Prostate gland (tissue), 2 donors: ENCODE measurements around the gene UNC5A. TPM values are rescaled to one million over a fixed set of nuclear protein-coding genes. Genes with fewer than 3 reads are reported as not detected.

Experiments
- DNase-seq: peaks from one replicate; pipeline ENCODE4 v3.0.0-alpha.2; 2019; ENCODE audit warnings: low spot score
- H3K27ac ChIP-seq, 2 donors: fragments of 200-600 bp; sonication (generic); 2 replicates each; pipeline ENCODE4 v1.5.1; 2017 to 2019
- H3K27me3 ChIP-seq: fragments of 200-600 bp; sonication (generic); replicated peaks from 2 replicates; pipeline ENCODE4 v1.5.1; 2019; ENCODE audit not compliant: insufficient read depth
- H3K36me3 ChIP-seq, 2 donors: fragments of 200-600 bp; sonication (generic); 1 replicate in 1 of 2; 2 replicates in 1 of 2; pipeline versions ENCODE4 v1.5.1 to v1.8.1; 2017 to 2019
- H3K4me1 ChIP-seq: fragments of 200-600 bp; sonication (generic); replicated peaks from 2 replicates; pipeline ENCODE4 v1.5.1; 2019
- H3K4me3 ChIP-seq, 2 donors: fragments of 200-600 bp; sonication (generic); 2 replicates each; pipeline ENCODE4 v1.5.1; 2017 to 2019
- H3K9me3 ChIP-seq: fragments of 200-600 bp; sonication (generic); 2 replicates; pipeline ENCODE4 v1.5.1; 2017
- CTCF ChIP-seq, 4 experiments: fragments of 200-600 bp in 2 of 4; fragments of 450-650 bp in 2 of 4; sonication (generic) in 2 of 4; IDR thresholded peaks; 1 replicate in 3 of 4; 2 replicates in 1 of 4; pipeline ENCODE4 v1.5.1; 2016 to 2019; ENCODE audit warnings: antibody characterized with exemption in 4 of 4, mild to moderate bottlenecking in 2 of 4, moderate library complexity in 2 of 4
- POLR2A ChIP-seq: fragments of 450-650 bp; IDR thresholded peaks from one replicate; pipeline ENCODE4 v1.6.1; 2016; ENCODE audit warnings: antibody characterized with exemption, mild to moderate bottlenecking
- POLR2AphosphoS5 ChIP-seq: sonication (generic); formaldehyde crosslinking; IDR thresholded peaks from one replicate; pipeline ENCODE4 v1.6.1; 2017; ENCODE audit warnings: antibody characterized with exemption
- WGBS: methylation state at CpG from one replicate; pipeline ENCODE4 v1.1.5; 2018; 5-methylcytosine and 5-hydroxymethylcytosine counted together
- intact Hi-C: fragments of 100-400 bp; cut with DNase I; formaldehyde crosslinking; loops from one replicate; pipeline ENCODE4 v1.14.2; 2022
- total RNA-seq, 2 donors: library from RNA; depleted of rRNA; stranded (reverse); fragments of >200 nt; gene quantifications; one replicate each; pipeline ENCODE4 v1.1.0, GENCODE V29; 2016

Gene UNC5A
- total RNA-seq, 2 donors from 2014 or later: 0.18 to 1.5 TPM

DNA sequence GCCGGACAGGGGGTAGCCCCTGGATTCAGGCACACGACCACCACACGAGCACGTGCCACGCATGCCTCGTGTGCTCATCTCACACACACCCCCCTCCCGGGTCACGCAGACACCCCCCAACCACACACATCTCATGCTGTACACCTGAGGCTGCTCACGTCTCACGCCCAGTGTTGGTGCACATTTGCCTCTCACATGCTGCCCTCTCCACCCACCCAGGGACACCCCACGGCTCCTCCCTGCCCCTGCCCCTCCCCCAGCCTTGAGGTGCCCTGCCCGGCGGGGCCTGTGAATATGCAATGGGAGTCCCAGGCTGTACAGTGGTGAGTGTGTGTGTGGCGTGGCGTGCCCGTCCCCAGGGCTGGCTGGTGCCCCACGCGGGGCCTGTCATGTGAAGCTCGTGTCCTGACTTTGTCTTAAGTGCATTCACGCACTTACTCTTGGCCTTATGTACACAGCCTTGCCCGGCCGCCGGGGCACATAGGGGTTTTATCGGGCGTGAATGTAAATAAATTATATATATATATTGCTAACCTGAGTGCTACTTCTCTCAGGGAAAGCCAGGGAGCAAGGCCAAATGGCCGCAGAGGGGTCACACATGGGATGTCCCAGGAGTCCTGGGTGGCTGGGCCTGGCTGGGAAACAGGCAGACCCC, 70.1 kb downstream of the UNC5A start:
- Histone ChIP-seq H3K36me3 (no peaks in the 10 kb centered on the region), H3K27me3 (no peaks in the 10 kb centered on the region), H3K9me3 (no peaks in the 10 kb centered on the region), H3K27ac (no peak overlapping the region), H3K4me3 (no peak overlapping the region), H3K4me1 (no peaks in the 10 kb centered on the region)
- WGBS: 84% methylated on average over 26 of the region's 26 CpGs
- DNase-seq: no peak
- TF ChIP-seq POLR2AphosphoS5: no peak
- TF ChIP-seq POLR2A: no peak
- no peak for TF ChIP-seq CTCF (IDR thresholded peaks at IDR 0.05)
- intact Hi-C loops: no loop called here

- no peaks in the 10 kb centered on the region for H3K27me3 ChIP-seq
- TF ChIP-seq POLR2A (no peak), CTCF (IDR thresholded peaks at IDR 0.05) (no peak), POLR2AphosphoS5 (no peak)
- 91% methylated on average over 26 of the region's 28 CpGs for WGBS
- H3K4me1 ChIP-seq: no peaks in the 10 kb centered on the region
- H3K9me3 ChIP-seq: no peaks in the 10 kb centered on the region
- intact Hi-C loops: no loop called here
- H3K4me3 ChIP-seq: no peak overlapping the region
- H3K27ac ChIP-seq: no peak overlapping the region
- no peak for DNase-seq
- no peaks in the 10 kb centered on the region for H3K36me3 ChIP-seq
Measured at GRCh38 chr5:176881021-176881749, 70.8 kb downstream of the UNC5A start.

DNA sequence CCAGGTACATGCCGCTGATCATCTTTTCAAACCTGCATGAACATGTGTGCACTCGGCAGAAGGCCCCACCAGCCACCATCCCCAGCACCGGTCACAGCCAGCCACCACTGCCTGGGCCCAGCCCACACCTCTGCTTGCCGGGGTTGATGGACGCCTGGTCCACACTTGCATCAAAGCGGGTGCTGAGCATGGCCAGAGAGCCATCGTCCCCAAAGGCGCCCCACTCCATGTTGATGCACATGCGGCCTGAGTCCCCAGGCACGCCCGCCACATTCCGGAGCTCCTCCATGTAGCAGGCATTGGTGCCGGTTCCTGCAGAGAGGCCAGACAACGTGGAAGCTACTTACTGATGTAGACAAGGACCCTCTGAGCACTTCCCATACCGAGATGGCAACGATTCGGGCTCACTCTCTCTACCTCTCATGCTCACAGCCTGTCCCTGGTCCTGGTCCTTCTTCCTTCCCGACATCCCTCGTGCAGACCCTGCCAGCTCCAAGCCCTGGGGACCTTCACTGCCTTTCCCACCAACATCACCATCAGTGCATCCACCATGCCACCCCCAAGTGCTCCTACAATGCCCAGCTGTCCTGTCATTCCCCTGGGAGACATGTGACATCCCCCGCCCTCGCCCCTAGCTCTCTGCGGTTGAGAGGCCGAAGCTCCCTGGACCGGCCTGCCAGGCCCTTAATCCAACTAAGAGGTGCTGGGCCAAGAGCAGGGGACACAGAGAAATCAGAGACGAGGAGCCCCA, 71.6 kb downstream of the UNC5A start:
- TF ChIP-seq CTCF (IDR thresholded peaks at IDR 0.05): no peak
- no peak for TF ChIP-seq POLR2AphosphoS5
- no peak for TF ChIP-seq POLR2A
- DNase-seq: no peak
- H3K4me1 ChIP-seq: no peaks in the 10 kb centered on the region
- H3K27me3 ChIP-seq: no peaks in the 10 kb centered on the region
- no peak overlapping the region for H3K27ac ChIP-seq
- no peaks in the 10 kb centered on the region for H3K36me3 ChIP-seq
- no peaks in the 10 kb centered on the region for H3K9me3 ChIP-seq
- WGBS: 87% methylated on average over 25 of the region's 25 CpGs
- intact Hi-C loops: no loop called here
- H3K4me3 ChIP-seq: no peak overlapping the region

- intact Hi-C loops: no loop called here
- no peaks in the 10 kb centered on the region for H3K36me3 ChIP-seq
- no peaks in the 10 kb centered on the region for H3K4me1 ChIP-seq
- no peaks in the 10 kb centered on the region for H3K9me3 ChIP-seq
- H3K27ac ChIP-seq: no peak overlapping the region
- H3K27me3 ChIP-seq: no peaks in the 10 kb centered on the region
- no peak for TF ChIP-seq POLR2A
- TF ChIP-seq POLR2AphosphoS5: no peak
- TF ChIP-seq CTCF (IDR thresholded peaks at IDR 0.05): no peak
- WGBS: 50% methylated on average over 6 of the region's 6 CpGs
- no peak for DNase-seq
- H3K4me3 ChIP-seq: no peak overlapping the region
Measured at GRCh38 chr5:176882567-176882903, 72.2 kb downstream of the UNC5A start.
